ENCODE results near the gene SREK1IP1. TPM values are rescaled to one million over a fixed set of nuclear protein-coding genes. Genes with fewer than 3 reads are reported as not detected.

SREK1IP1 gene
- total and polyA plus RNA-seq, 9 of the 15 experiments (the other 6 are each of a cell fraction or from before 2014, with no cell fraction given) = 6.9 to 45.2 (median 21.7) TPM

DNA sequence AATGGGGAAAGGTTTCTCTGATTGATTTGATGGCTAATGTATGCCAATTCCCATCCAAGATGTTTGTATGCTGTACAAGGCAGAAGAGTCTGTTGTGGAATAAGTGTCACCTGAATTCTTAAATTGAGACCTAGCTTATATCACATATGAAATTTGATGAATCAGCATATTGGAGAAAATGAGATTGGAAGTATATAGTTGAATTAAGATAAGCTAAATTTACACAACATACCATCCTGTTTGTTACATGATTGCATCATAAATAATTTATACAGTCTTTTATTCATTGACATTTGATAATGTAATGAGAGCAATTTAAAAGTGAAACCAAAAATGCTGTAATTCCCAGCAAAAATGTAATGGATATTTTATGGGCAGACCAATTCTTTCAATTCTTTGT is 1.4 kb upstream of the SREK1IP1 start (continued):
- TF ChIP-seq ZBTB40 (IDR thresholded peaks at IDR 0.05) = no peak
- no peak for TF ChIP-seq ZBTB40 (CRISPR knock-in tag; IDR thresholded peaks at IDR 0.05)
- TF ChIP-seq CEBPG (CRISPR knock-in tag; IDR thresholded peaks at IDR 0.05) = no peak
- TF ChIP-seq CEBPG (tag; conservative IDR thresholded peaks at IDR 0.05 in 1 of 2, IDR thresholded peaks at IDR 0.05 in 1 of 2) = peak; percentile 60 to 81
- TF ChIP-seq RBFOX2 (IDR thresholded peaks at IDR 0.05; ENCODE audit: low read depth, low read length) = 0 out of 2 replicates have a peak, but pooled peaks have one; percentile 27
- TF ChIP-seq BHLHE40 (IDR thresholded peaks at IDR 0.05; ENCODE audit: low read length) = no peak
- TF ChIP-seq, protein P1, sequence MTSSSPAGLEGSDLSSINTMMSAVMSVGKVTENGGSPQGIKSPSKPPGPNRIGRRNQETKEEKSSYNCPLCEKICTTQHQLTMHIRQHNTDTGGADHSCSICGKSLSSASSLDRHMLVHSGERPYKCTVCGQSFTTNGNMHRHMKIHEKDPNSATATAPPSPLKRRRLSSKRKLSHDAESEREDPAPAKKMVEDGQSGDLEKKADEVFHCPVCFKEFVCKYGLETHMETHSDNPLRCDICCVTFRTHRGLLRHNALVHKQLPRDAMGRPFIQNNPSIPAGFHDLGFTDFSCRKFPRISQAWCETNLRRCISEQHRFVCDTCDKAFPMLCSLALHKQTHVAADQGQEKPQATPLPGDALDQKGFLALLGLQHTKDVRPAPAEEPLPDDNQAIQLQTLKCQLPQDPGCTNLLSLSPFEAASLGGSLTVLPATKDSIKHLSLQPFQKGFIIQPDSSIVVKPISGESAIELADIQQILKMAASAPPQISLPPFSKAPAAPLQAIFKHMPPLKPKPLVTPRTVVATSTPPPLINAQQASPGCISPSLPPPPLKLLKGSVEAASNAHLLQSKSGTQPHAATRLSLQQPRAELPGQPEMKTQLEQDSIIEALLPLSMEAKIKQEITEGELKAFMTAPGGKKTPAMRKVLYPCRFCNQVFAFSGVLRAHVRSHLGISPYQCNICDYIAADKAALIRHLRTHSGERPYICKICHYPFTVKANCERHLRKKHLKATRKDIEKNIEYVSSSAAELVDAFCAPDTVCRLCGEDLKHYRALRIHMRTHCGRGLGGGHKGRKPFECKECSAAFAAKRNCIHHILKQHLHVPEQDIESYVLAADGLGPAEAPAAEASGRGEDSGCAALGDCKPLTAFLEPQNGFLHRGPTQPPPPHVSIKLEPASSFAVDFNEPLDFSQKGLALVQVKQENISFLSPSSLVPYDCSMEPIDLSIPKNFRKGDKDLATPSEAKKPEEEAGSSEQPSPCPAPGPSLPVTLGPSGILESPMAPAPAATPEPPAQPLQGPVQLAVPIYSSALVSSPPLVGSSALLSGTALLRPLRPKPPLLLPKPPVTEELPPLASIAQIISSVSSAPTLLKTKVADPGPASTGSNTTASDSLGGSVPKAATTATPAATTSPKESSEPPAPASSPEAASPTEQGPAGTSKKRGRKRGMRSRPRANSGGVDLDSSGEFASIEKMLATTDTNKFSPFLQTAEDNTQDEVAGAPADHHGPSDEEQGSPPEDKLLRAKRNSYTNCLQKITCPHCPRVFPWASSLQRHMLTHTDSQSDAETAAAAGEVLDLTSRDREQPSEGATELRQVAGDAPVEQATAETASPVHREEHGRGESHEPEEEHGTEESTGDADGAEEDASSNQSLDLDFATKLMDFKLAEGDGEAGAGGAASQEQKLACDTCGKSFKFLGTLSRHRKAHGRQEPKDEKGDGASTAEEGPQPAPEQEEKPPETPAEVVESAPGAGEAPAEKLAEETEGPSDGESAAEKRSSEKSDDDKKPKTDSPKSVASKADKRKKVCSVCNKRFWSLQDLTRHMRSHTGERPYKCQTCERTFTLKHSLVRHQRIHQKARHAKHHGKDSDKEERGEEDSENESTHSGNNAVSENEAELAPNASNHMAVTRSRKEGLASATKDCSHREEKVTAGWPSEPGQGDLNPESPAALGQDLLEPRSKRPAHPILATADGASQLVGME (CRISPR knock-in tag; IDR thresholded peaks at IDR 0.05) = no peak
- no peak for TF ChIP-seq FOXK1 (CRISPR knock-in tag; IDR thresholded peaks at IDR 0.05; ENCODE audit: borderline replicate concordance)
- no peak for TF ChIP-seq GATAD2A (IDR thresholded peaks at IDR 0.05)
- no peak for TF ChIP-seq POU5F1 (IDR thresholded peaks at IDR 0.05; ENCODE audit: borderline replicate concordance, low read depth, low read length, partially characterized antibody)
- TF ChIP-seq NCOA4 (IDR thresholded peaks at IDR 0.05; ENCODE audit: partially characterized antibody) = no peak
- no peak for TF ChIP-seq SP2 (IDR thresholded peaks at IDR 0.05; ENCODE audit: extremely low read depth, low read depth, low read length, poor library complexity, severe bottlenecking)
